Endothelial cell of umbilical vein (primary cell): ENCODE measurements around the gene COL13A1. TPM values are rescaled to one million over a fixed set of nuclear protein-coding genes. Genes with fewer than 3 reads are reported as not detected.

Experiments used
- BruUV-seq: library from RNA; stranded (reverse); fragments of 400-500 nt; replicated peaks from 2 replicates; lab custom pipeline; 2021; lab: Mats Ljungman, UMichigan
- CTCF ChIA-PET: fragments of 300-600, 350-600 bp; sonication (Branson Sonifier 250); formaldehyde crosslinking; loops from one replicate; lab custom pipeline; 2021; ENCODE audit warnings: antibody characterized with exemption, inconsistent platforms; lab: Charles Lee
- POLR2A ChIA-PET: fragments of 300-600, 350-600 bp; sonication (Branson Sonifier 250); formaldehyde crosslinking; loops from one replicate; lab custom pipeline; 2021; ENCODE audit warnings: antibody characterized with exemption, inconsistent platforms; lab: Charles Lee
- DNase-seq: peaks from one replicate; pipeline ENCODE4 v3.0.0-alpha.2; 2011; ENCODE audit warnings: low read depth, low spot score
- FAIRE-seq: peaks from 2 replicates; lab custom pipeline; 2011; peaks lifted over from hg19 to GRCh38; lab: Jason Lieb, UNC
- H2AFZ ChIP-seq: 2 replicates; pipeline ENCODE4 v1.6.0; 2012; ENCODE audit warnings: low read depth, low read length, control low read depth, inconsistent platforms
- H3K27ac ChIP-seq: 2 replicates; pipeline ENCODE4 v1.5.1; 2011; ENCODE audit warnings: low read depth, mild to moderate bottlenecking, control low read depth, low read length, moderate library complexity; ENCODE audit not compliant: insufficient read depth
- H3K27me3 ChIP-seq, 2 experiments: 2 replicates each; pipeline versions ENCODE4 v1.6.0 to v1.6.1; 2011; ENCODE audit warnings: low read length in 2 of 2, mixed read lengths in 1 of 2; ENCODE audit not compliant: control insufficient read depth in 2 of 2, insufficient read depth in 2 of 2
- H3K36me3 ChIP-seq, 2 experiments: 2 replicates in 1 of 2; 3 replicates in 1 of 2; pipeline ENCODE4 v1.5.1; 2011; ENCODE audit warnings: low read length in 2 of 2, mild to moderate bottlenecking in 1 of 2, moderate library complexity in 1 of 2; ENCODE audit not compliant: control insufficient read depth in 2 of 2, insufficient read depth in 2 of 2; ENCODE audit errors: extremely low read depth in 1 of 2
- H3K4me1 ChIP-seq: 3 replicates; pipeline ENCODE4 v1.5.1; 2011; ENCODE audit warnings: mild to moderate bottlenecking, low read length; ENCODE audit not compliant: control insufficient read depth, insufficient read depth; ENCODE audit errors: extremely low read depth
- H3K4me2 ChIP-seq: 2 replicates; pipeline ENCODE4 v1.6.1; 2011; ENCODE audit warnings: low read length, control low read depth, mixed read lengths; ENCODE audit not compliant: insufficient read depth
- H3K4me3 ChIP-seq, 3 experiments: fragments of 200-600 bp in 1 of 3; sonication (generic), shearing (Covaris generic) in 1 of 3; replicated peaks in 1 of 3; 2 replicates each; pipeline ENCODE4 v1.5.1; 2011 to 2016; ENCODE audit warnings: control low read depth in 3 of 3, low read length in 3 of 3, mild to moderate bottlenecking in 2 of 3, inconsistent platforms in 1 of 3, low read depth in 1 of 3, moderate library complexity in 1 of 3; ENCODE audit not compliant: insufficient read depth in 1 of 3
- H3K79me2 ChIP-seq: 2 replicates; pipeline ENCODE4 v1.6.0; 2012; ENCODE audit warnings: low read length, inconsistent platforms; ENCODE audit not compliant: control insufficient read depth, insufficient read depth
- H3K9ac ChIP-seq: replicated peaks from 2 replicates; pipeline ENCODE3; 2011; ENCODE audit warnings: low read length, control low read depth; ENCODE audit not compliant: insufficient read depth; ENCODE audit errors: extremely low read depth
- H3K9me1 ChIP-seq: replicated peaks from 3 replicates; pipeline ENCODE4 v1.6.0; 2011; ENCODE audit warnings: mild to moderate bottlenecking, low read length; ENCODE audit not compliant: control insufficient read depth, insufficient read depth; ENCODE audit errors: extremely low read depth
- H3K9me3 ChIP-seq: replicated peaks from 2 replicates; pipeline ENCODE4 v1.5.1; 2012; ENCODE audit warnings: low read length, inconsistent platforms; ENCODE audit not compliant: control insufficient read depth, insufficient read depth
- H4K20me1 ChIP-seq: replicated peaks from 2 replicates; pipeline ENCODE3; 2011; ENCODE audit warnings: mild to moderate bottlenecking, low read length; ENCODE audit not compliant: control insufficient read depth, insufficient read depth; ENCODE audit errors: extremely low read depth
- CTCF ChIP-seq, 2 donors: IDR thresholded peaks; 1 replicate in 1 of 2; 2 replicates in 1 of 2; pipeline ENCODE4 v1.5.1; 2011; ENCODE audit warnings: low read length in 2 of 2, mild to moderate bottlenecking in 2 of 2, moderate library complexity in 2 of 2, control low read depth in 1 of 2, inconsistent platforms in 1 of 2, low read depth in 1 of 2; ENCODE audit not compliant: insufficient read depth in 1 of 2; ENCODE audit errors: extremely low read depth in 1 of 2
- EZH2 ChIP-seq: IDR thresholded peaks from 2 replicates; pipeline ENCODE4 v1.6.1; 2012; ENCODE audit warnings: borderline replicate concordance, low read depth, mild to moderate bottlenecking, moderate library complexity, low read length, inconsistent platforms; ENCODE audit not compliant: severe bottlenecking
- FOS ChIP-seq: IDR thresholded peaks from 2 replicates; pipeline ENCODE4 v1.6.1; 2011; ENCODE audit warnings: mild to moderate bottlenecking, low read length, moderate library complexity, borderline replicate concordance; ENCODE audit not compliant: insufficient read depth
- GATA2 ChIP-seq: IDR thresholded peaks from 2 replicates; pipeline ENCODE4 v1.7.0; 2011; ENCODE audit warnings: low read depth, mild to moderate bottlenecking, moderate library complexity, mixed read lengths, low read length; ENCODE audit not compliant: insufficient read length, insufficient read depth
- JUN ChIP-seq: IDR thresholded peaks from 2 replicates; pipeline ENCODE4 v1.6.1; 2011; ENCODE audit warnings: borderline replicate concordance, low read depth; ENCODE audit not compliant: insufficient read length, insufficient read depth
- MAX ChIP-seq: IDR thresholded peaks from 2 replicates; pipeline ENCODE4 v1.6.1; 2011; ENCODE audit not compliant: insufficient read depth, insufficient read length
- MYC ChIP-seq: IDR thresholded peaks from one replicate; pipeline ENCODE4 v1.6.1; 2011; ENCODE audit warnings: mild to moderate bottlenecking, low read depth, low read length
- POLR2A ChIP-seq: IDR thresholded peaks from 2 replicates; pipeline ENCODE4 v1.6.1; 2012; ENCODE audit warnings: low read depth, mild to moderate bottlenecking, control low read depth, low read length
- POLR2AphosphoS5 ChIP-seq: IDR thresholded peaks from 2 replicates; pipeline ENCODE4 v1.6.1; 2012; ENCODE audit warnings: low read depth, mild to moderate bottlenecking, control low read depth, low read length, moderate library complexity; ENCODE audit not compliant: insufficient read depth
- dilution Hi-C: fragments of 300-500 bp; cut with MboI; formaldehyde crosslinking; loops from one replicate; pipeline ENCODE4 v1.15.0; 2019; ENCODE audit warnings: low sequenced_read_pairs; ENCODE audit not compliant: extremely low pct_ligation_motif_present
- intact Hi-C: fragments of 100-400 bp; cut with micrococcal nuclease; formaldehyde crosslinking; loops from one replicate; pipeline ENCODE4 v1.10.0; 2022
- polyA plus RNA-seq, 4 experiments: library from polyadenylated mRNA; depleted of rRNA in 3 of 4; stranded (reverse) in 3 of 4; unstranded in 1 of 4; fragments of >200 nt; gene quantifications; 2 replicates each; pipeline versions ENCODE4 v1.2.1 to v1.2.3, GENCODE V29; 2011 to 2012; ENCODE audit warnings: missing spikeins in 1 of 4
- total RNA-seq: library from RNA; stranded (reverse); gene quantifications from 2 replicates; pipeline ENCODE4 v1.2.3, GENCODE V29; 2021

The COL13A1 gene
- total and polyA plus RNA-seq, 2 donors (not counting 3 experiments of a cell fraction or from before 2014, with no cell fraction given): 21.4 to 47.5 TPM

GRCh38 chr10:69861251-69862240, 59.8 kb downstream of the COL13A1 start:
- no TSS peak for BruUV-seq
- TF ChIP-seq MAX (no peak), POLR2A (no peak), FOS (peak; percentile 62), EZH2 (no peak), POLR2AphosphoS5 (no peak), MYC (no peak), CTCF (IDR thresholded peaks at IDR 0.05; ENCODE audit: extremely low read depth in 1 of 2, insufficient read depth in 1 of 2, low read depth in 1 of 2, low read length in 2 of 2) (peak; percentile 34 to 51), JUN (peak; percentile 90), GATA2 (no peak)
- no peaks in the 10 kb centered on the region for H3K9me3 ChIP-seq
- no peak overlapping the region for H3K9ac ChIP-seq
- FAIRE-seq (peak; percentile 38), DNase-seq (peak; percentile 95)
- no peaks in the 10 kb centered on the region for H3K9me1 ChIP-seq
- H3K79me2 ChIP-seq: peaks cover 27% of the 10 kb centered on the region
- H3K4me1 ChIP-seq: peaks cover 62% of the 10 kb centered on the region
- H3K27me3 ChIP-seq: no peaks in the 10 kb centered on the region
- POLR2A ChIA-PET: no interaction called here
- CTCF ChIA-PET: interaction anchor here (0.6 to 3.8 kb wide), 16 partner anchors 10 to 75 kb away, joined by 3 to 31 read pairs (median 5); partner anchors contain the start of gene COL13A1
- H3K4me2 ChIP-seq: no peak overlapping the region
- intact Hi-C loops (loop anchor here (2.0 to 5.0 kb wide), 2 partner anchors 34 to 53 kb away; no protein-coding TSS in a partner anchor), dilution Hi-C loops (no loop called here)
- no peak overlapping the region for H2AFZ ChIP-seq
- no peak overlapping the region for H3K4me3 ChIP-seq
- H4K20me1 ChIP-seq: no peaks in the 10 kb centered on the region
- H3K27ac ChIP-seq: peak overlapping the region; percentile 10
- H3K36me3 ChIP-seq: no peaks in the 10 kb centered on the region
